Calu3 (cell line): ENCODE data around the gene PDZD7. TPM values are rescaled to one million over a fixed set of nuclear protein-coding genes. Genes with fewer than 3 reads are reported as not detected.

Experiments used
- BruUV-seq: library from RNA; stranded (reverse); fragments of 400-500 nt; replicated peaks from 2 replicates; lab custom pipeline; 2021; lab: Mats Ljungman, UMichigan
- CTCF ChIA-PET: fragments of 300-600 bp; sonication (Branson Sonifier 250); formaldehyde crosslinking; loops from one replicate; lab custom pipeline; 2022; ENCODE audit warnings: antibody characterized with exemption; lab: Charles Lee
- DNase-seq: peaks from one replicate; pipeline ENCODE4 v3.0.0; 2022
- H3K27ac Mint-ChIP-seq: one replicate; pipeline ENCODE4 v1.8.0; 2022; ENCODE audit warnings: mixed read lengths; ENCODE audit not compliant: unreplicated experiment
- H3K27me3 Mint-ChIP-seq: one replicate; pipeline ENCODE4 v1.8.0; 2022; ENCODE audit warnings: mixed read lengths; ENCODE audit not compliant: unreplicated experiment
- H3K36me3 Mint-ChIP-seq: one replicate; pipeline ENCODE4 v1.8.0; 2022; ENCODE audit warnings: mild to moderate bottlenecking, moderate library complexity, mixed read lengths; ENCODE audit not compliant: insufficient read depth, unreplicated experiment
- H3K4me1 Mint-ChIP-seq: one replicate; pipeline ENCODE4 v1.8.0; 2022; ENCODE audit warnings: mild to moderate bottlenecking, low read depth, mixed read lengths; ENCODE audit not compliant: unreplicated experiment
- H3K4me3 Mint-ChIP-seq: one replicate; pipeline ENCODE4 v1.8.0; 2022; ENCODE audit warnings: mild to moderate bottlenecking, low read depth, moderate library complexity, mixed read lengths; ENCODE audit not compliant: unreplicated experiment
- H3K9me3 Mint-ChIP-seq: one replicate; pipeline ENCODE4 v1.8.0; 2022; ENCODE audit warnings: low read depth, mixed read lengths; ENCODE audit not compliant: unreplicated experiment
- CTCF ChIP-seq: fragments of 200-600 bp; IDR thresholded peaks from one replicate; pipeline ENCODE4 v1.8.0; 2022; ENCODE audit warnings: antibody characterized with exemption; ENCODE audit not compliant: unreplicated experiment
- intact Hi-C: fragments of 100-400 bp; cut with micrococcal nuclease; formaldehyde crosslinking; loops from one replicate; pipeline ENCODE4 v1.10.0; 2022; ENCODE audit not compliant: unreplicated experiment
- total RNA-seq: library from RNA; stranded (reverse); gene quantifications from 2 replicates; pipeline ENCODE4 v1.2.3, GENCODE V29; 2022

PDZD7 gene
- total RNA-seq, 1 experiment from 2014 or later: 1.3 TPM

GRCh38 chr10:100969187-100970075, 61.5 kb downstream of the PDZD7 start, which contains the start of gene SEMA4G:
Gene SEMA4G, plus strand, starts transcription at chr10:100969504. Its CDS starts 3,409 bp downstream, at chr10:100972913.
- Mint-ChIP-seq H3K27ac (peak within 1 kb of the TSS; percentile 57), H3K4me1 (peaks cover 19% of the 10 kb centered on the region), H3K9me3 (no peaks in the 10 kb centered on the region), H3K36me3 (peaks cover 24% of the 10 kb centered on the region), H3K27me3 (no peaks in the 10 kb centered on the region), H3K4me3 (peak within 1 kb of the TSS; percentile 80)
- peak; percentile 58 for DNase-seq
- BruUV-seq: no TSS peak
- CTCF ChIA-PET: interaction anchor here (0.6 to 1.6 kb wide), 5 partner anchors 18 to 50 kb away, joined by 3 to 5 read pairs (median 3); partner anchors contain the start of genes MRPL43 and TWNK
- intact Hi-C loops: loop anchor here (5.0 kb wide), 1 partner anchor 43 kb away; no protein-coding TSS in a partner anchor
- peak; percentile 81 for TF ChIP-seq CTCF

DNA sequence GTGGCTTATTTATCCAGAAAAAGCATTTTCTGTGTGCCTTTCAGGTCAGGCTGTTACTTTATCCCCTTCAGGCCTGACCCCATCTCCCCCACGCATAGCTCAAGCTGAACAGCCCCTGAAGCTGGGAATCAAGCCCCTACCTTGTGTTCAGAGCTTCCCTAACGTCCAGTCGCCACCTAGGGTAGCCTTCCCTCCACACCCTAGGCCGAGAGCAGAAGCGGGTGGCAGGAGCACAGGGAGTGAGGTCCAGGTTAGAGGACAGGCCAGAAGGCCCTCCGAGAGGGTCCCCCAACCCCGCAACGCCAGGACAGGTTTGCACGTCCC, 62.1 kb downstream of the PDZD7 start:
- intact Hi-C loops: loop anchor here (5.0 kb wide), 1 partner anchor 43 kb away; no protein-coding TSS in a partner anchor
- BruUV-seq: no TSS peak
- peaks cover 19% of the 10 kb centered on the region for H3K4me1 Mint-ChIP-seq
- TF ChIP-seq CTCF: no peak
- H3K27me3 Mint-ChIP-seq: no peaks in the 10 kb centered on the region
- no peak for DNase-seq
- peak overlapping the region; percentile 57 for H3K27ac Mint-ChIP-seq
- H3K9me3 Mint-ChIP-seq: no peaks in the 10 kb centered on the region
- CTCF ChIA-PET: no interaction called here
- peaks cover 24% of the 10 kb centered on the region for H3K36me3 Mint-ChIP-seq
- peak overlapping the region; percentile 80 for H3K4me3 Mint-ChIP-seq

GRCh38 chr10:100968062-100968736, 62.7 kb downstream of the PDZD7 start:
- intact Hi-C loops: loop anchor here (5.0 kb wide), 1 partner anchor 44 kb away; no protein-coding TSS in a partner anchor
- BruUV-seq: no TSS peak
- CTCF ChIA-PET: interaction anchor here (1.5 kb wide), 1 partner anchor 10 kb away, joined by 3 read pairs; no protein-coding TSS in a partner anchor
- Mint-ChIP-seq H3K36me3 (peaks cover 24% of the 10 kb centered on the region), H3K4me1 (peaks cover 19% of the 10 kb centered on the region), H3K9me3 (no peaks in the 10 kb centered on the region), H3K27ac (peak overlapping the region; percentile 57), H3K4me3 (peak overlapping the region; percentile 80), H3K27me3 (no peaks in the 10 kb centered on the region)
- no peak for DNase-seq
- no peak for TF ChIP-seq CTCF

GRCh38 chr10:100967332-100967731, 63.6 kb downstream of the PDZD7 start:
- Mint-ChIP-seq H3K4me1 (peaks cover 19% of the 10 kb centered on the region), H3K9me3 (no peaks in the 10 kb centered on the region), H3K36me3 (peaks cover 24% of the 10 kb centered on the region), H3K27ac (no peak overlapping the region), H3K4me3 (no peak overlapping the region), H3K27me3 (no peaks in the 10 kb centered on the region)
- no peak for TF ChIP-seq CTCF
- intact Hi-C loops: loop anchor here (5.0 kb wide), 1 partner anchor 45 kb away; no protein-coding TSS in a partner anchor
- no TSS peak for BruUV-seq
- no peak for DNase-seq
- CTCF ChIA-PET: interaction anchor here (0.5 to 1.5 kb wide), 2 partner anchors 9 to 48 kb away, joined by 3 to 4 read pairs; no protein-coding TSS in a partner anchor
